ENCODE measurements around the gene ASTL.

GRCh38 chr2:96184188-96184587, 45.9 kb upstream of the ASTL start:
- TF ChIP-seq, protein P1, sequence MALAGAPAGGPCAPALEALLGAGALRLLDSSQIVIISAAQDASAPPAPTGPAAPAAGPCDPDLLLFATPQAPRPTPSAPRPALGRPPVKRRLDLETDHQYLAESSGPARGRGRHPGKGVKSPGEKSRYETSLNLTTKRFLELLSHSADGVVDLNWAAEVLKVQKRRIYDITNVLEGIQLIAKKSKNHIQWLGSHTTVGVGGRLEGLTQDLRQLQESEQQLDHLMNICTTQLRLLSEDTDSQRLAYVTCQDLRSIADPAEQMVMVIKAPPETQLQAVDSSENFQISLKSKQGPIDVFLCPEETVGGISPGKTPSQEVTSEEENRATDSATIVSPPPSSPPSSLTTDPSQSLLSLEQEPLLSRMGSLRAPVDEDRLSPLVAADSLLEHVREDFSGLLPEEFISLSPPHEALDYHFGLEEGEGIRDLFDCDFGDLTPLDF (CRISPR knock-in tag; IDR thresholded peaks at IDR 0.05): no peak
- TF ChIP-seq, protein P2, sequence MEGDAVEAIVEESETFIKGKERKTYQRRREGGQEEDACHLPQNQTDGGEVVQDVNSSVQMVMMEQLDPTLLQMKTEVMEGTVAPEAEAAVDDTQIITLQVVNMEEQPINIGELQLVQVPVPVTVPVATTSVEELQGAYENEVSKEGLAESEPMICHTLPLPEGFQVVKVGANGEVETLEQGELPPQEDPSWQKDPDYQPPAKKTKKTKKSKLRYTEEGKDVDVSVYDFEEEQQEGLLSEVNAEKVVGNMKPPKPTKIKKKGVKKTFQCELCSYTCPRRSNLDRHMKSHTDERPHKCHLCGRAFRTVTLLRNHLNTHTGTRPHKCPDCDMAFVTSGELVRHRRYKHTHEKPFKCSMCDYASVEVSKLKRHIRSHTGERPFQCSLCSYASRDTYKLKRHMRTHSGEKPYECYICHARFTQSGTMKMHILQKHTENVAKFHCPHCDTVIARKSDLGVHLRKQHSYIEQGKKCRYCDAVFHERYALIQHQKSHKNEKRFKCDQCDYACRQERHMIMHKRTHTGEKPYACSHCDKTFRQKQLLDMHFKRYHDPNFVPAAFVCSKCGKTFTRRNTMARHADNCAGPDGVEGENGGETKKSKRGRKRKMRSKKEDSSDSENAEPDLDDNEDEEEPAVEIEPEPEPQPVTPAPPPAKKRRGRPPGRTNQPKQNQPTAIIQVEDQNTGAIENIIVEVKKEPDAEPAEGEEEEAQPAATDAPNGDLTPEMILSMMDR (IDR thresholded peaks at IDR 0.05): no peak
- TF ChIP-seq NR2C2 (CRISPR knock-in tag; IDR thresholded peaks at IDR 0.05) (no peak), FOXJ3 (CRISPR knock-in tag; IDR thresholded peaks at IDR 0.05; ENCODE audit: borderline replicate concordance) (no peak), TCF7 (CRISPR knock-in tag; IDR thresholded peaks at IDR 0.05; ENCODE audit: low read depth) (no peak), ELF4 (CRISPR knock-in tag; IDR thresholded peaks at IDR 0.05; ENCODE audit: low read depth) (no peak), MYBL2 (CRISPR knock-in tag; IDR thresholded peaks at IDR 0.05) (no peak), NFE2L1 (CRISPR knock-in tag; IDR thresholded peaks at IDR 0.05) (no peak), MXD4 (CRISPR knock-in tag; IDR thresholded peaks at IDR 0.05; ENCODE audit: borderline replicate concordance) (no peak), SMAD4 (CRISPR knock-in tag; IDR thresholded peaks at IDR 0.05) (no peak), ZNF232 (CRISPR knock-in tag; IDR thresholded peaks at IDR 0.05) (no peak)
- TF ChIP-seq, protein P3, sequence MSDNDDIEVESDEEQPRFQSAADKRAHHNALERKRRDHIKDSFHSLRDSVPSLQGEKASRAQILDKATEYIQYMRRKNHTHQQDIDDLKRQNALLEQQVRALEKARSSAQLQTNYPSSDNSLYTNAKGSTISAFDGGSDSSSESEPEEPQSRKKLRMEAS (CRISPR knock-in tag; IDR thresholded peaks at IDR 0.05): no peak
- TF ChIP-seq, protein P4, sequence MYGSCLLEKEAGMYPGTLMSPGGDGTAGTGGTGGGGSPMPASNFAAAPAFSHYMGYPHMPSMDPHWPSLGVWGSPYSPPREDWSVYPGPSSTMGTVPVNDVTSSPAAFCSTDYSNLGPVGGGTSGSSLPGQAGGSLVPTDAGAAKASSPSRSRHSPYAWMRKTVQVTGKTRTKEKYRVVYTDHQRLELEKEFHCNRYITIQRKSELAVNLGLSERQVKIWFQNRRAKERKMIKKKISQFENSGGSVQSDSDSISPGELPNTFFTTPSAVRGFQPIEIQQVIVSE (CRISPR knock-in tag; IDR thresholded peaks at IDR 0.05; ENCODE audit: borderline replicate concordance): no peak
- TF ChIP-seq, protein P5, sequence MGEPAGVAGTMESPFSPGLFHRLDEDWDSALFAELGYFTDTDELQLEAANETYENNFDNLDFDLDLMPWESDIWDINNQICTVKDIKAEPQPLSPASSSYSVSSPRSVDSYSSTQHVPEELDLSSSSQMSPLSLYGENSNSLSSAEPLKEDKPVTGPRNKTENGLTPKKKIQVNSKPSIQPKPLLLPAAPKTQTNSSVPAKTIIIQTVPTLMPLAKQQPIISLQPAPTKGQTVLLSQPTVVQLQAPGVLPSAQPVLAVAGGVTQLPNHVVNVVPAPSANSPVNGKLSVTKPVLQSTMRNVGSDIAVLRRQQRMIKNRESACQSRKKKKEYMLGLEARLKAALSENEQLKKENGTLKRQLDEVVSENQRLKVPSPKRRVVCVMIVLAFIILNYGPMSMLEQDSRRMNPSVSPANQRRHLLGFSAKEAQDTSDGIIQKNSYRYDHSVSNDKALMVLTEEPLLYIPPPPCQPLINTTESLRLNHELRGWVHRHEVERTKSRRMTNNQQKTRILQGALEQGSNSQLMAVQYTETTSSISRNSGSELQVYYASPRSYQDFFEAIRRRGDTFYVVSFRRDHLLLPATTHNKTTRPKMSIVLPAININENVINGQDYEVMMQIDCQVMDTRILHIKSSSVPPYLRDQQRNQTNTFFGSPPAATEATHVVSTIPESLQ (CRISPR knock-in tag; IDR thresholded peaks at IDR 0.05): no peak
